ENCODE data around the gene NECTIN1. TPM values are rescaled to one million over a fixed set of nuclear protein-coding genes. Genes with fewer than 3 reads are reported as not detected.

NECTIN1 gene
- total RNA-seq, 2 experiments from 2014 or later = 5.8 to 14.3 TPM

DNA sequence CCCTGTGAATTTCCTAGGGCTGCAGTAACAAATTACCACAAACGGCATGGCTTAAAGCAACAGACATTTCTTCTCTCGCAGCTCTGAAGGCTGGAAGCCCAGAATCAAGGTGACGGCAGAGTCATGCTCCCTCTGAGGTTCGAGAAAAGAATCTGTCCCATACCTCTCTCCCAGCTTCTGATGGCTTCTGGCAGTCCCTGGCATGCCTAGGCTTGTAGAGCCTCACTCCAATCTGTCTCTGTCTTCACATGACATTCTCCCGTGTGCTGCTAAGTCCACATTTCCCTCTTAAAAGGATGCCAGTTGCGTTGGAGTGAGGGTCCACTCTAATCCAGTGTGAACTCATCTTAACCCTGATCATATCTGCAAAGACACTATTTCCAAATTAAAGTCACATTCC, 116.2 kb downstream of the NECTIN1 start:
- Histone ChIP-seq H2AFZ (ENCODE audit: low read length) (no peak overlapping the region), H3K4me1 (ENCODE audit: insufficient read depth, low read length, poor library complexity, severe bottlenecking) (peaks cover 6% of the 10 kb centered on the region), H3K36me3 (ENCODE audit: insufficient read depth, low read length) (no peaks in the 10 kb centered on the region), H3K9me3 (ENCODE audit: low read length) (no peaks in the 10 kb centered on the region), H3K4me3 (ENCODE audit: low read depth, low read length, poor library complexity, severe bottlenecking) (no peak overlapping the region), H3K79me2 (ENCODE audit: insufficient read depth, low read depth, low read length) (no peaks in the 10 kb centered on the region), H4K20me1 (ENCODE audit: insufficient read depth, low read length) (no peaks in the 10 kb centered on the region), H3K4me2 (ENCODE audit: low read length) (no peak overlapping the region), H3K27ac (ENCODE audit: low read depth, low read length, poor library complexity, severe bottlenecking) (no peak overlapping the region), H3K9me2 (ENCODE audit: insufficient read depth, low read length) (no peaks in the 10 kb centered on the region)
- DNase-seq (ENCODE audit: low spot score) = no peak
- intact Hi-C loops (cut with micrococcal nuclease; ENCODE audit: unreplicated experiment) = no loop called here
- BruUV-seq (replicated peaks) = no TSS peak
- CTCF ChIA-PET (ENCODE audit: unreplicated experiment) = no interaction called here
- TF ChIP-seq EZH2phosphoT487 (IDR thresholded peaks at IDR 0.05; ENCODE audit: borderline replicate concordance, low read depth, low read length) = no peak
- TF ChIP-seq, protein P1, sequence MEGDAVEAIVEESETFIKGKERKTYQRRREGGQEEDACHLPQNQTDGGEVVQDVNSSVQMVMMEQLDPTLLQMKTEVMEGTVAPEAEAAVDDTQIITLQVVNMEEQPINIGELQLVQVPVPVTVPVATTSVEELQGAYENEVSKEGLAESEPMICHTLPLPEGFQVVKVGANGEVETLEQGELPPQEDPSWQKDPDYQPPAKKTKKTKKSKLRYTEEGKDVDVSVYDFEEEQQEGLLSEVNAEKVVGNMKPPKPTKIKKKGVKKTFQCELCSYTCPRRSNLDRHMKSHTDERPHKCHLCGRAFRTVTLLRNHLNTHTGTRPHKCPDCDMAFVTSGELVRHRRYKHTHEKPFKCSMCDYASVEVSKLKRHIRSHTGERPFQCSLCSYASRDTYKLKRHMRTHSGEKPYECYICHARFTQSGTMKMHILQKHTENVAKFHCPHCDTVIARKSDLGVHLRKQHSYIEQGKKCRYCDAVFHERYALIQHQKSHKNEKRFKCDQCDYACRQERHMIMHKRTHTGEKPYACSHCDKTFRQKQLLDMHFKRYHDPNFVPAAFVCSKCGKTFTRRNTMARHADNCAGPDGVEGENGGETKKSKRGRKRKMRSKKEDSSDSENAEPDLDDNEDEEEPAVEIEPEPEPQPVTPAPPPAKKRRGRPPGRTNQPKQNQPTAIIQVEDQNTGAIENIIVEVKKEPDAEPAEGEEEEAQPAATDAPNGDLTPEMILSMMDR (conservative IDR thresholded peaks at IDR 0.05; ENCODE audit: low read length) = no peak
- POLR2A ChIA-PET = interaction anchor here (0.6 kb wide), 1 partner anchor 1392 kb away, joined by 4 read pairs; no protein-coding TSS in a partner anchor

GRCh38 chr11:119610836-119611426, 118.1 kb downstream of the NECTIN1 start:
- no peak for TF ChIP-seq EZH2phosphoT487 (IDR thresholded peaks at IDR 0.05; ENCODE audit: borderline replicate concordance, low read depth, low read length)
- TF ChIP-seq, protein P1 (conservative IDR thresholded peaks at IDR 0.05; ENCODE audit: low read length) = no peak
- BruUV-seq (replicated peaks) = no TSS peak
- POLR2A ChIA-PET = interaction anchor here (1.3 kb wide), 1 partner anchor 10 kb away, joined by 3 read pairs; no protein-coding TSS in a partner anchor
- Histone ChIP-seq H4K20me1 (ENCODE audit: insufficient read depth, low read length) (no peaks in the 10 kb centered on the region), H3K27ac (ENCODE audit: low read depth, low read length, poor library complexity, severe bottlenecking) (no peak overlapping the region), H2AFZ (ENCODE audit: low read length) (no peak overlapping the region), H3K36me3 (ENCODE audit: insufficient read depth, low read length) (no peaks in the 10 kb centered on the region), H3K4me3 (ENCODE audit: low read depth, low read length, poor library complexity, severe bottlenecking) (no peak overlapping the region), H3K9me2 (ENCODE audit: insufficient read depth, low read length) (no peaks in the 10 kb centered on the region), H3K79me2 (ENCODE audit: insufficient read depth, low read depth, low read length) (no peaks in the 10 kb centered on the region), H3K4me2 (ENCODE audit: low read length) (no peak overlapping the region), H3K9me3 (ENCODE audit: low read length) (no peaks in the 10 kb centered on the region), H3K4me1 (ENCODE audit: insufficient read depth, low read length, poor library complexity, severe bottlenecking) (peaks cover 6% of the 10 kb centered on the region)
- no peak for DNase-seq (ENCODE audit: low spot score)
- intact Hi-C loops (cut with micrococcal nuclease; ENCODE audit: unreplicated experiment) = no loop called here
- CTCF ChIA-PET (ENCODE audit: unreplicated experiment) = no interaction called here

- POLR2A ChIA-PET = no interaction called here
- H3K36me3 ChIP-seq (ENCODE audit: insufficient read depth, low read length) = no peaks in the 10 kb centered on the region
- H3K79me2 ChIP-seq (ENCODE audit: insufficient read depth, low read depth, low read length) = no peaks in the 10 kb centered on the region
- intact Hi-C loops (cut with micrococcal nuclease; ENCODE audit: unreplicated experiment) = no loop called here
- no peak for DNase-seq (ENCODE audit: low spot score)
- no peak overlapping the region for H2AFZ ChIP-seq (ENCODE audit: low read length)
- no peaks in the 10 kb centered on the region for H3K9me2 ChIP-seq (ENCODE audit: insufficient read depth, low read length)
- no peaks in the 10 kb centered on the region for H3K4me1 ChIP-seq (ENCODE audit: insufficient read depth, low read length, poor library complexity, severe bottlenecking)
- CTCF ChIA-PET (ENCODE audit: unreplicated experiment) = no interaction called here
- BruUV-seq (replicated peaks) = no TSS peak
- no peaks in the 10 kb centered on the region for H4K20me1 ChIP-seq (ENCODE audit: insufficient read depth, low read length)
- no peak overlapping the region for H3K4me3 ChIP-seq (ENCODE audit: low read depth, low read length, poor library complexity, severe bottlenecking)
- H3K27ac ChIP-seq (ENCODE audit: low read depth, low read length, poor library complexity, severe bottlenecking) = no peak overlapping the region
- H3K4me2 ChIP-seq (ENCODE audit: low read length) = no peak overlapping the region
- TF ChIP-seq, protein P1 (conservative IDR thresholded peaks at IDR 0.05; ENCODE audit: low read length) = no peak
- no peak for TF ChIP-seq EZH2phosphoT487 (IDR thresholded peaks at IDR 0.05; ENCODE audit: borderline replicate concordance, low read depth, low read length)
- no peaks in the 10 kb centered on the region for H3K9me3 ChIP-seq (ENCODE audit: low read length)
These were observed 120.2 kb downstream of the NECTIN1 start for GRCh38 chr11:119608781-119609180.

Data from OCI-LY7 (cell line).